ENCODE measurements around the gene GRAMD1A.
"Not testable (repeated sequence)": the region's sequence is repeated elsewhere in the genome, so short reads cannot be mapped to it uniquely, and the experiment has no call there.

The GRAMD1A gene

GRCh38 chr19:34979819-34980640, 20.1 kb upstream of the GRAMD1A start:
- DNase-seq = no peak

- DNase-seq = no peak
Observed at GRCh38 chr19:34982275-34982674, 17.8 kb upstream of the GRAMD1A start.

GRCh38 chr19:34983786-34984185, 16.3 kb upstream of the GRAMD1A start:
- no peak for DNase-seq

- DNase-seq = no peak
Observed at GRCh38 chr19:34984287-34984686, 15.8 kb upstream of the GRAMD1A start.

GRCh38 chr19:34985249-34986022, 14.7 kb upstream of the GRAMD1A start:
- DNase-seq = no peak

- DNase-seq = no peak
Observed at GRCh38 chr19:34988119-34988518, 12.0 kb upstream of the GRAMD1A start.

GRCh38 chr19:34989298-34989697, 10.8 kb upstream of the GRAMD1A start:
- DNase-seq = no peak

GRCh38 chr19:34990578-34991192, 9.4 kb upstream of the GRAMD1A start:
- DNase-seq = no peak

GRCh38 chr19:34991542-34992333, 8.4 kb upstream of the GRAMD1A start:
- DNase-seq = no peak

GRCh38 chr19:34992582-34992981, 7.5 kb upstream of the GRAMD1A start:
- DNase-seq = not testable (repeated sequence)

- no peak for DNase-seq
Observed at GRCh38 chr19:34994286-34994642, 5.9 kb upstream of the GRAMD1A start.

GRCh38 chr19:34994643-34995541, 5.2 kb upstream of the GRAMD1A start:
- DNase-seq = no peak

GRCh38 chr19:34995551-34995950, 4.6 kb upstream of the GRAMD1A start:
- DNase-seq = no peak

- DNase-seq = no peak
Observed at GRCh38 chr19:34997071-34997617, 3.0 kb upstream of the GRAMD1A start.

- not testable (repeated sequence) for DNase-seq
Observed at GRCh38 chr19:34998224-34998623, 1.9 kb upstream of the GRAMD1A start.

GRCh38 chr19:34998777-34999497, 1.2 kb upstream of the GRAMD1A start:
- no peak for DNase-seq

- no peak for DNase-seq
Observed at GRCh38 chr19:35000338-35000646, 169 bp downstream of the GRAMD1A start.

- DNase-seq = no peak
Observed at GRCh38 chr19:35000647-35001501, 751 bp downstream of the GRAMD1A start.

- DNase-seq = no peak
Observed at GRCh38 chr19:35002037-35002535, 2.0 kb downstream of the GRAMD1A start.

Data from NCI-H524 treated with DMSO at 0.1 percent for 48 hours (cell line).